ENCODE results near the gene ABCB9. TPM values are rescaled to one million over a fixed set of nuclear protein-coding genes. Genes with fewer than 3 reads are reported as not detected.

The ABCB9 gene
- total and polyA plus RNA-seq, 7 donors, result 1.2 to 5.3 (median 3.0) TPM

- Histone ChIP-seq H3K4me3 (no peak overlapping the region), H3K9me3 (no peaks in the 10 kb centered on the region), H3K36me3 (no peaks in the 10 kb centered on the region), H3K27ac (no peak overlapping the region), H3K4me1 (peaks cover 0 to 17% (median 13%) of the 10 kb centered on the region in 4 donors), H3K27me3 (no peaks in the 10 kb centered on the region)
- no peak for DNase-seq
- WGBS, 2 donors, result 67 to 86% methylated on average over 5 of the region's 5 CpGs
- intact Hi-C loops (cut with DNase I), result no loop called here
- no peak for TF ChIP-seq POLR2A (IDR thresholded peaks at IDR 0.05)
- no peak for TF ChIP-seq EP300 (IDR thresholded peaks at IDR 0.05)
- TF ChIP-seq POLR2AphosphoS5 (IDR thresholded peaks at IDR 0.05), result no peak
- TF ChIP-seq CTCF (IDR thresholded peaks at IDR 0.05), result no peak
Measured at GRCh38 chr12:122920687-122921086, 45.6 kb downstream of the ABCB9 start.

- H3K27me3 ChIP-seq, result no peaks in the 10 kb centered on the region
- intact Hi-C loops (cut with DNase I), result no loop called here
- H3K27ac ChIP-seq, result no peak overlapping the region
- H3K4me1 ChIP-seq, result peaks cover 0 to 17% (median 13%) of the 10 kb centered on the region in 4 donors
- no peak overlapping the region for H3K4me3 ChIP-seq
- DNase-seq, result no peak
- TF ChIP-seq EP300 (IDR thresholded peaks at IDR 0.05), result no peak
- no peak for TF ChIP-seq POLR2AphosphoS5 (IDR thresholded peaks at IDR 0.05)
- no peak for TF ChIP-seq CTCF (IDR thresholded peaks at IDR 0.05)
- TF ChIP-seq POLR2A (IDR thresholded peaks at IDR 0.05), result no peak
- WGBS, 2 donors, result 60 to 66% methylated on average over 2 of the region's 2 CpGs
- no peaks in the 10 kb centered on the region for H3K9me3 ChIP-seq
- H3K36me3 ChIP-seq, result no peaks in the 10 kb centered on the region
Measured at GRCh38 chr12:122918827-122919226, 47.4 kb downstream of the ABCB9 start.

GRCh38 chr12:122917507-122918121 lies 48.6 kb downstream of the ABCB9 start:
- TF ChIP-seq EP300 (IDR thresholded peaks at IDR 0.05) (no peak), POLR2AphosphoS5 (IDR thresholded peaks at IDR 0.05) (no peak), POLR2A (IDR thresholded peaks at IDR 0.05) (no peak), CTCF (IDR thresholded peaks at IDR 0.05) (no peak)
- Histone ChIP-seq H3K27me3 (no peaks in the 10 kb centered on the region), H3K4me3 (no peak overlapping the region), H3K9me3 (no peaks in the 10 kb centered on the region), H3K4me1 (peaks cover 0 to 17% (median 13%) of the 10 kb centered on the region in 4 donors), H3K27ac (peak overlapping the region; percentile 12 to 81 (median 62)), H3K36me3 (no peaks in the 10 kb centered on the region)
- 38 to 50% methylated on average over 9 of the region's 9 CpGs for WGBS, 2 donors
- intact Hi-C loops (cut with DNase I), result no loop called here
- DNase-seq, result peak; percentile 66

GRCh38 chr12:122909442-122910288 lies 56.6 kb downstream of the ABCB9 start:
- no peak for DNase-seq
- Histone ChIP-seq H3K9me3 (no peaks in the 10 kb centered on the region), H3K27ac (no peak overlapping the region), H3K4me3 (no peak overlapping the region), H3K36me3 (no peaks in the 10 kb centered on the region), H3K4me1 (no peaks in the 10 kb centered on the region), H3K27me3 (no peaks in the 10 kb centered on the region)
- intact Hi-C loops (cut with DNase I), result no loop called here
- WGBS, 2 donors, result 68 to 77% methylated on average over 12 of the region's 12 CpGs
- no peak for TF ChIP-seq CTCF (IDR thresholded peaks at IDR 0.05)

All from sigmoid colon (tissue), 7 donors.